NCI-H510A (cell line): ENCODE measurements around the gene NFATC2.

ENCODE experiments used
- DNase-seq: peaks from one replicate; lab custom pipeline; 2025; lab: John Stamatoyannopoulos, UW

Gene NFATC2

GRCh38 chr20:51513545-51513944 lies 29.0 kb downstream of the NFATC2 start:
- DNase-seq = no peak

DNA sequence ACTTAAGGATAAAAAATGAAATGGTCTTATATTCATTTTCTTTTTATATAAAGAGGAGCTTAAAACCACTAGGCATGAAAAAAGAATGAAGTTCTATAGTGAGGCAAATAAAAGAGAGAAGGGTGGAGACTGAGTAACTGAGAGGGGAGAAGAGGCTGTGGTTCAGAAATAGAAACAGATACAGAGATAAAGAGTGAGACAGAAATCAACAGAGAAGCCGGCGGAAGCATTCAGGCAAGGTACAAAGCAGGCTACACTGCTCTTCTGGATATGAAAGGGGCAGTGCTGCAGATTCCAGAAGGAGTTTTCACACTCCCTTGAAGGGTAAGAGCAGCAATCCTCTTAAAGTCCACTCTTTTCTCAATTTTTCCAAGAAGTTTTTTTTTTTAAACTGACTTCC lies 29.9 kb downstream of the NFATC2 start:
- no peak for DNase-seq

DNA sequence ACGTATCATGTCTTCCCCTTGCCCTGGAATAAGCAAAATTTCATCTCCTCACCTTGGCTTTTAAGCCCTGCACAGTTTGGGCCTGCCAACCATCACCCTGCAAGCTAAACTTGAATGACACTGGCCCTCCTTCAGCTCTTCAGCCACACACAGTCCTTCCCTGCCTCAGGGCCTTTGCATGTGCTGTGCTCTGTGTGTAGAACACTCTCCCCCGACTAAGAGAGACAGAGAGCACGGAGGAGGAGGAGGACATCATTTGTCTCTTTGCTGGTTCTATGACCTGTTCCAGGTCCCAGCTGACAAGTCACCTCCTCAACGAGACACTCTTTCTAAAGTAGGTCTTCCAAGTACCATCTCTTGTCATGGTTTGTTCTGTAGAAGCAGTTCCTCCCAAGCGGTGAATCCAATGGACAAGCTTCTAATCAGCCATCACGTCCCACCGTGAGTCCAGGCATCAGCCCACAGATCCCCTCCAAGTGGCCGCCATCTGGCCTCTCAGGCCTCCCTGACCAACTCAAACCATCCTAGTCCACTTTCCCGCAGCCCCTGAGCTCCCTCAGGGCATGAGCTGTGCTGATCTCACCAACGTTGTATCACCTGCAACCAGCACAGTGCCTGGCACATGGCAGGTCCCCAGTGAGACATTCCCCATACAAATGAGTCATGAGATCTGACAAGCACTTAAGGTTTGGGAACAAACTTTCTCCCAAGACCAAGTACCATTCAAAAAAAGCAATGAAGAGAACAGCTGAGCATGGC lies 30.5 kb downstream of the NFATC2 start:
- DNase-seq = no peak

GRCh38 chr20:51510936-51511605 lies 31.4 kb downstream of the NFATC2 start:
- DNase-seq = no peak

GRCh38 chr20:51510169-51510568 lies 32.4 kb downstream of the NFATC2 start:
- no peak for DNase-seq

GRCh38 chr20:51509208-51509607 lies 33.3 kb downstream of the NFATC2 start:
- no peak for DNase-seq

GRCh38 chr20:51508780-51509179 lies 33.7 kb downstream of the NFATC2 start:
- DNase-seq = no peak

- no peak for DNase-seq
Measured at GRCh38 chr20:51508158-51508557, 34.4 kb downstream of the NFATC2 start.

DNA sequence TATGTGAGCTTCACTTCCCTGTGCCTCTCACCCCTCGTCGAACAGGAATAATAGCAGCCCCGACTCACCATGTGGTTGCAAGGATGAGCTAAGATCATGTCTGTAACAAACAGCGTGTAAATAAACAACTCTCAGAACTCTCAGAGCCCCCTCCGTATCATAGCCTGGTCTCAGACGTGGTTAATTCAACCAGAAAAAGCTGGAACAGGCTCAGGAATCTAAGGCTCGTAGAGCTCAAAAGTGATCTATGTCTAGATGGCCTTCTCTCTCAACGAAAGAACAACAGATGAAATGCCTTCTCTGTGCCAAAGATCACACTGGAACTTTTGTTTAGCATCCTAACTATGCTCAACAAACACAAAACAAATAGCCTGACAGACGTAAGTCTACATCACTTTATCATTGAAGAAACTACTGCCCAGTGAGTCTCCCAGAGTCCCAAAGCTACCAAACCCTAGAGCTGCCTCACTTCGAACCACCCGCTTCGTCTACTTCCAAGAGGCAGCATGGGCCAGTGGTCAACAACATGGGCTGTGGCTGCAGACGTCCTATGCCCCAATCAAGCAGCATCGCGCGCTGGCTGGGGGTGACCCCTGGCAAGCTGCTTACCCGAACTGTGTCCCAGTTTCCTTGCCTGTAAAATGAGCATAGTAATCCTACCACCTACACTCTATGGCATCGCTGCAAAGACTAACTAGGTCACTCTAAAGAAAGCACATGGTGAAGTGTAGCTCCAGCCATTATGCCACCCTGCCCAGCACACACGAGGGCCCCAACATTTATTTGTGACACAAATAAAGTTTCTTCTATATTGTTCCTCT lies 35.1 kb downstream of the NFATC2 start:
- no peak for DNase-seq

- DNase-seq = no peak
Measured at GRCh38 chr20:51506527-51507215, 35.8 kb downstream of the NFATC2 start.

DNA sequence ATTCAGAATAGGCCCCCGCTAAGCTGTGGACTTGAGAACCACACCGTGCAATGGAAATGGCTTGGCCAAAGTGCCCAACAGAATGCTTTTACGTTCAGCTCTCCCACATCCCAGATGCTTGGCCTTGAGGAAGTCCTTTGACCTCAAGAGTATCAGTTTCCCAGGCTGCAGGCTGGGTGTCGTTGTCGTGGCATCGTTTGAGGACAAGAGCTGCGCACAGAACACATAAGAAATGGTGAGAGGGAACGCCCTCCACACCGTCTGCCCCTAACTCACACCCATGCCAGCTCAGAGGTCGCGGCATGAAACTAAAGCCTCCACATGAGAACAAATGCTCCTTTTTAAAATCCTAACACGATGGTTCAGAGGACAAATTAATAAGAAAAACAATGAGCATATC lies 37.0 kb downstream of the NFATC2 start:
- no peak for DNase-seq

- DNase-seq = no peak
Measured at GRCh38 chr20:51503376-51503775, 39.1 kb downstream of the NFATC2 start.

DNA sequence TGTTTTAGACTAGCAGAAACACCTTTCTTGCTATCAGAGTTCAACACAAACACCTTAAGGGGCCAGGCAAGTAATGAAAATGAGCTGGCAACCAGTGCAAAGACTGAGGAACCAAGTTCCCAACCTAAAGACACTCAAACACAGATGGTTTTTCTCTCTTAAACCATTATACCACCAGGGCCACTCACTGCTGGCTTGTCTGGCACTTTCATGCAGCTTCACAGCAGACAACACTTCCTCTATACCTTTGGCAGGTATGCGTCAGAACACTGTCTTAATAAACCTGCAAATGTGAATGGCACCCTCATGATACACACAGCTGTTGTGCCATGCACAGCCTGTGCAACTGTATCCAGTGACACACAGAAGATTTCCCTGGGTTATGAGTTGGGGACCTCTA lies 41.6 kb downstream of the NFATC2 start:
- DNase-seq = no peak

DNA sequence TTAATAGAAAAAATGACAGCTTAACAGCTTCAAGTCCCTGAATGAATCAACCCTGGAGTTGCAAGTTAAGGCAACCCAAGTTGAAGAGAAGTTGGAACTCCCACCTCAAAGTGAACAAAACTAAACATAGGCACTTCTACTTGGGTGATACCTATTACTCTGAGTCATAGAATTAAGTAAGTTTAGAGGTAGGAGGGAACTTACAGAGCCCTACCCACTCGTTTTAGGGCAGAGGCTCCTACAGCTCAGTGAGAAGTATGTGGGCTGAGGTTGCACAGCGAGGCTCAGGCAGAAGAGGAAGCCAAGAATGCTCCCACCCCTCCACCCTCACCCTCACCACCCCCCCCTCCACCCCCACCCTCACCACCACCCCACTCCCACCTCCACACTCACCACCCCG lies 42.2 kb downstream of the NFATC2 start:
- DNase-seq = no peak

- DNase-seq = no peak
Measured at GRCh38 chr20:51498765-51499540, 43.6 kb downstream of the NFATC2 start.

GRCh38 chr20:51497542-51498467 lies 44.7 kb downstream of the NFATC2 start:
- no peak for DNase-seq

DNA sequence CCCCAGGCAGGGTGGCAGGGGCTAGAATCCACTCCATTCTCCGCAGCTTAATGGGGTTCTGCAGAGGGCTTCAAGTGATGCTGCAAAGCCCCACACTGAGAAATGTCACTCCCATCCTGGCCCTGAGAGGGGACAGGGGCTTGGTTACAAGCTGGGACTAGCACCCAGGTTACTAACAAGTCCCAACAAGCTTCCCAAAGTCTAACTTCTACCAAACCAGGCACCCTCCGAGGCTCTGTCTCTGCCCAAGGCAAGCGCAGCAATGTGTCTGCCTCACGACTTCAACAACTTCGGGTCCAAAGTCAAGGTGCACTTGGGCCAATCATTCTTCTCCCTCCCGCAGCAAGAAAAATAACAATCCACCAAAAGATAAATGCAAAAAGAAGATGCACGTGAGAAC lies 45.6 kb downstream of the NFATC2 start:
- DNase-seq = no peak

- DNase-seq = no peak
Measured at GRCh38 chr20:51495921-51496545, 46.5 kb downstream of the NFATC2 start.

- no peak for DNase-seq
Measured at GRCh38 chr20:51495291-51495690, 47.2 kb downstream of the NFATC2 start.
